ENCODE measurements around the gene CDKN2B-AS1. TPM values are rescaled to one million over a fixed set of nuclear protein-coding genes. Genes with fewer than 3 reads are reported as not detected.

Gene CDKN2B-AS1
- total and polyA plus RNA-seq, 2 donors from 2014 or later: 0.82 TPM; not detected in 1

- no peak overlapping the region for H3K9ac ChIP-seq (ENCODE audit: low read length in 3 of 3)
- H3K27ac ChIP-seq (ENCODE audit: low read depth in 2 of 2, low read length in 2 of 2): no peak overlapping the region
- FAIRE-seq: no peak
- no peaks in the 10 kb centered on the region for H3K27me3 ChIP-seq (ENCODE audit: control insufficient read depth, insufficient read depth, low read length)
- no peaks in the 10 kb centered on the region for H3K4me1 ChIP-seq (ENCODE audit: control insufficient read depth in 2 of 3, insufficient read depth in 2 of 3, low read depth in 1 of 3, low read length in 3 of 3)
- no peak overlapping the region for H3K4me3 ChIP-seq (ENCODE audit: low read length in 3 of 3)
- H3K36me3 ChIP-seq (ENCODE audit: control insufficient read depth in 2 of 3, insufficient read depth in 3 of 3, low read length in 3 of 3): no peaks in the 10 kb centered on the region
- no peak for TF ChIP-seq CTCF (IDR thresholded peaks at IDR 0.05; ENCODE audit: borderline replicate concordance, extremely low read depth, insufficient read depth)
- DNase-seq: no peak
- H3K9me3 ChIP-seq (ENCODE audit: control insufficient read depth in 2 of 3, insufficient read depth in 1 of 3, low read length in 3 of 3): no peaks in the 10 kb centered on the region
- intact Hi-C loops (cut with DNase I): no loop called here
Measured at GRCh38 chr9:22047596-22047995, 53.0 kb downstream of the CDKN2B-AS1 start.

GRCh38 chr9:22049411-22049810 is 54.8 kb downstream of the CDKN2B-AS1 start:
- Histone ChIP-seq H3K4me3 (ENCODE audit: low read length in 3 of 3) (no peak overlapping the region), H3K9ac (ENCODE audit: low read length in 3 of 3) (no peak overlapping the region), H3K27ac (ENCODE audit: low read depth in 2 of 2, low read length in 2 of 2) (no peak overlapping the region), H3K4me1 (ENCODE audit: control insufficient read depth in 2 of 3, insufficient read depth in 2 of 3, low read depth in 1 of 3, low read length in 3 of 3) (no peaks in the 10 kb centered on the region), H3K27me3 (ENCODE audit: control insufficient read depth, insufficient read depth, low read length) (no peaks in the 10 kb centered on the region), H3K9me3 (ENCODE audit: control insufficient read depth in 2 of 3, insufficient read depth in 1 of 3, low read length in 3 of 3) (no peaks in the 10 kb centered on the region), H3K36me3 (ENCODE audit: control insufficient read depth in 2 of 3, insufficient read depth in 3 of 3, low read length in 3 of 3) (no peaks in the 10 kb centered on the region)
- DNase-seq: no peak
- TF ChIP-seq CTCF (IDR thresholded peaks at IDR 0.05; ENCODE audit: borderline replicate concordance, extremely low read depth, insufficient read depth): no peak
- intact Hi-C loops (cut with DNase I): no loop called here
- FAIRE-seq: no peak

- FAIRE-seq (no peak), DNase-seq (no peak)
- TF ChIP-seq CTCF (IDR thresholded peaks at IDR 0.05; ENCODE audit: borderline replicate concordance, extremely low read depth, insufficient read depth): no peak
- no peaks in the 10 kb centered on the region for H3K9me3 ChIP-seq (ENCODE audit: control insufficient read depth in 2 of 3, insufficient read depth in 1 of 3, low read length in 3 of 3)
- intact Hi-C loops (cut with DNase I): no loop called here
- H3K4me1 ChIP-seq (ENCODE audit: control insufficient read depth in 2 of 3, insufficient read depth in 2 of 3, low read depth in 1 of 3, low read length in 3 of 3): no peaks in the 10 kb centered on the region
- H3K9ac ChIP-seq (ENCODE audit: low read length in 3 of 3): no peak overlapping the region
- H3K27ac ChIP-seq (ENCODE audit: low read depth in 2 of 2, low read length in 2 of 2): no peak overlapping the region
- no peaks in the 10 kb centered on the region for H3K27me3 ChIP-seq (ENCODE audit: control insufficient read depth, insufficient read depth, low read length)
- no peak overlapping the region for H3K4me3 ChIP-seq (ENCODE audit: low read length in 3 of 3)
- no peaks in the 10 kb centered on the region for H3K36me3 ChIP-seq (ENCODE audit: control insufficient read depth in 2 of 3, insufficient read depth in 3 of 3, low read length in 3 of 3)
Measured at GRCh38 chr9:22050924-22051323, 56.3 kb downstream of the CDKN2B-AS1 start.

GRCh38 chr9:22052376-22052945 is 57.9 kb downstream of the CDKN2B-AS1 start:
- FAIRE-seq: no peak
- TF ChIP-seq CTCF (IDR thresholded peaks at IDR 0.05; ENCODE audit: borderline replicate concordance, extremely low read depth, insufficient read depth): no peak
- Histone ChIP-seq H3K27me3 (ENCODE audit: control insufficient read depth, insufficient read depth, low read length) (no peaks in the 10 kb centered on the region), H3K4me3 (ENCODE audit: low read length in 3 of 3) (no peak overlapping the region), H3K36me3 (ENCODE audit: control insufficient read depth in 2 of 3, insufficient read depth in 3 of 3, low read length in 3 of 3) (no peaks in the 10 kb centered on the region), H3K9ac (ENCODE audit: low read length in 3 of 3) (no peak overlapping the region), H3K27ac (ENCODE audit: low read depth in 2 of 2, low read length in 2 of 2) (no peak overlapping the region), H3K4me1 (ENCODE audit: control insufficient read depth in 2 of 3, insufficient read depth in 2 of 3, low read depth in 1 of 3, low read length in 3 of 3) (no peaks in the 10 kb centered on the region), H3K9me3 (ENCODE audit: control insufficient read depth in 2 of 3, insufficient read depth in 1 of 3, low read length in 3 of 3) (no peaks in the 10 kb centered on the region)
- no peak for DNase-seq
- intact Hi-C loops (cut with DNase I): no loop called here

All from kidney (tissue), 14 donors.